ENCODE results near the gene TTC4.

The TTC4 gene

DNA sequence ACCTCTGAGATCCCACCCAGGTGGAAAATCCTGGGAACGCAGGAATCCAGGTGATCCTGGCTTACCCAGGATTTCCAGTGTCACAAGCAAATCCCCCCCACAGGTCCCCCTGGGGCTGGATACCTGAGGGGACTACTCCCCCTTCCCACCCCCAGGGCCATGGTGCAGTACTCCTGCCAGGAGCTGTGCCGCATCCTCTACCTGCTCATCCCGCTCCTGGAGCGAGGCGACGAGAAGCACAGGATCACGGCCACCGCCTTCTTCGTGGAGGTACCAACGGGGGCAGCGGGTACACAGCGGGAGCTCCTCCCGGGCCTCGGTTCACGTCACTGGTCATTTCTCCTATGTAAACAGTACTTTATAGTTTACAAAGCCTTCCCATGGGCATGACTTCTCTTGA, 20.4 kb upstream of the TTC4 start:
- no peak overlapping the region for H3K4me3 ChIP-seq (replicated peaks in 1 of 2; ENCODE audit: low read depth in 2 of 2, low read length in 2 of 2)
- no peak for DNase-seq (ENCODE audit: low read depth in 2 of 2)
- TF ChIP-seq, protein P1, sequence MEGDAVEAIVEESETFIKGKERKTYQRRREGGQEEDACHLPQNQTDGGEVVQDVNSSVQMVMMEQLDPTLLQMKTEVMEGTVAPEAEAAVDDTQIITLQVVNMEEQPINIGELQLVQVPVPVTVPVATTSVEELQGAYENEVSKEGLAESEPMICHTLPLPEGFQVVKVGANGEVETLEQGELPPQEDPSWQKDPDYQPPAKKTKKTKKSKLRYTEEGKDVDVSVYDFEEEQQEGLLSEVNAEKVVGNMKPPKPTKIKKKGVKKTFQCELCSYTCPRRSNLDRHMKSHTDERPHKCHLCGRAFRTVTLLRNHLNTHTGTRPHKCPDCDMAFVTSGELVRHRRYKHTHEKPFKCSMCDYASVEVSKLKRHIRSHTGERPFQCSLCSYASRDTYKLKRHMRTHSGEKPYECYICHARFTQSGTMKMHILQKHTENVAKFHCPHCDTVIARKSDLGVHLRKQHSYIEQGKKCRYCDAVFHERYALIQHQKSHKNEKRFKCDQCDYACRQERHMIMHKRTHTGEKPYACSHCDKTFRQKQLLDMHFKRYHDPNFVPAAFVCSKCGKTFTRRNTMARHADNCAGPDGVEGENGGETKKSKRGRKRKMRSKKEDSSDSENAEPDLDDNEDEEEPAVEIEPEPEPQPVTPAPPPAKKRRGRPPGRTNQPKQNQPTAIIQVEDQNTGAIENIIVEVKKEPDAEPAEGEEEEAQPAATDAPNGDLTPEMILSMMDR (IDR thresholded peaks at IDR 0.05; ENCODE audit: low read depth, low read length), result no peak

DNA sequence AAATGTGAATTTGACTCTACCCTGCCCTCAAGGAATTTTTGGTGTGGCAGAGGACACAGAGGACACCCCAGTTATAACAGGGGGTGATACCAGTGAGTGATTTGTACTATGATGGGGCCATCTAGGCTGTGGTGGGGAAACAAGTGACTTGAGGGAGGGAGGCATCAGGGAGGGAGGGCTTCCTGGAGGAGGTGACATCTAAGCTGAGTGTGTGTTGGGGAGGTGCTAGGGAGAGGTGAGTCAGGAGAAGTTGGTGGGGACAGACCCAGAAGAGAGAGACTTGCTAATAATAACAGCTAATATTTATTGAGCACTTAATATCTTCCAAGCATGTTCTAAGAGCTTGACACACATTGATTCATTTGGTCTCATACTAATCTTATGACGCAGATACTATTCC, 19.9 kb upstream of the TTC4 start:
- no peak for DNase-seq (ENCODE audit: low read depth in 2 of 2)
- TF ChIP-seq, protein P1 (IDR thresholded peaks at IDR 0.05; ENCODE audit: low read depth, low read length), result no peak
- H3K4me3 ChIP-seq (replicated peaks in 1 of 2; ENCODE audit: low read depth in 2 of 2, low read length in 2 of 2), result no peak overlapping the region

DNA sequence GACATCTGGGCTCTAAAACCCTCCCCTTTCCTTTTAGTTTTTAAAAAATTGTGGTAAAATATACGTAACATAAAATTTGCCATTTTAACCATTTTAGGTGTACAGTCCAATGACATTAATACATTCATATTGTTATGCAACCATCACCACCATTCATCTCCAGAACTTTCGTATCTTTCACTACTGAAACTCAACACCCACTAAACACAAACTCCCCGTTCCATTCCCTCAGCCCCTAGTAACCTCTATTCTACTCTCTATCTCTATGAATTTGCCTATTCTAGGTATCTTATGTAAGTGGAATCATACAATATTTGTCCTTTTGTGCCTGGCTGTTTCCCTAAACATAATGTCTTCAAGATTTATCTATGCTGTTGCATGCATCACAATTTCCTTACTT, 19.4 kb upstream of the TTC4 start:
- DNase-seq (ENCODE audit: low read depth in 2 of 2), result no peak
- H3K4me3 ChIP-seq (replicated peaks in 1 of 2; ENCODE audit: low read depth in 2 of 2, low read length in 2 of 2), result no peak overlapping the region
- TF ChIP-seq, protein P1 (IDR thresholded peaks at IDR 0.05; ENCODE audit: low read depth, low read length), result no peak

DNA sequence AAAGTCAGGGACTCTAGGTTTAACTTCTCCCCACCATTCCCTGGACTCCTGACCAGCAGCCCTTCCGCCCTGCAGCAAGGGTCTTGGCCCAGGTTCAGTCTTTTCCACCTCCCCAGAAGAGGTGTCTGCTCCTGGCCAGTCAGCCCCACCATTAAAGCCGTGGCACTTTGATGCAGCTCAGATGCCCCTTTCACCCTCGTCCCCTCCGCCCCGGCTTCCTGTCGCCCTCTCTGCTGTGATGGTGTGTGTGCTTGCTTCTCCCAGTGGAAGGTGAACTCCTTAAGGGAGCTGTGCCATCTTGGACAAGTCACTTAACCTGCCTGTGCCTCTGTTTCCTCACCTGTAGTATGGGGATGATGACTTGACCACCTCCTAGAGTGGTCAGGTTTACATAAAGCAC, 17.8 kb upstream of the TTC4 start:
- TF ChIP-seq, protein P1 (IDR thresholded peaks at IDR 0.05; ENCODE audit: low read depth, low read length), result no peak
- no peak for DNase-seq (ENCODE audit: low read depth in 2 of 2)
- no peak overlapping the region for H3K4me3 ChIP-seq (replicated peaks in 1 of 2; ENCODE audit: low read depth in 2 of 2, low read length in 2 of 2)

DNA sequence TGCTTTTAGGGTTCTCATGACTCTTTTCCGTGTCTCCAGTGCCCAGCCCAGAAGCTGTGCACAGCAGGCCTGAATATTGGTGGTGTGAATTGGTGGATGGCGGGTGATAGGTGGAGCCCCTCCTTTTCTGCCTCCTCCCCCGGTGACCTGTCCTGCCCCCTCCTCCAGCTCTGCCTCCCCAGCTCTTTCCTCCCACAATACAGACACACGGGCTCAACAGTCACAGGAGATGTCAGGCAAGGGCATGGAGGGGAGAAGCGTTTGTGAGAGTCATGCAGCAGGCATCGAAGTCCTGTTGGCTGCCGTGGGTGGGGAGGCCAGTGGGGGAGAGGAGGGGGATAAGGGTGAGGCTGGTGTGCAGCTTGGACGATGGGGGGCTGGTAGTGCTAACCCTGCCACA, 17.3 kb upstream of the TTC4 start:
- H3K4me3 ChIP-seq (replicated peaks in 1 of 2; ENCODE audit: low read depth in 2 of 2, low read length in 2 of 2), result no peak overlapping the region
- no peak for DNase-seq (ENCODE audit: low read depth in 2 of 2)
- TF ChIP-seq, protein P1 (IDR thresholded peaks at IDR 0.05; ENCODE audit: low read depth, low read length), result no peak

DNA sequence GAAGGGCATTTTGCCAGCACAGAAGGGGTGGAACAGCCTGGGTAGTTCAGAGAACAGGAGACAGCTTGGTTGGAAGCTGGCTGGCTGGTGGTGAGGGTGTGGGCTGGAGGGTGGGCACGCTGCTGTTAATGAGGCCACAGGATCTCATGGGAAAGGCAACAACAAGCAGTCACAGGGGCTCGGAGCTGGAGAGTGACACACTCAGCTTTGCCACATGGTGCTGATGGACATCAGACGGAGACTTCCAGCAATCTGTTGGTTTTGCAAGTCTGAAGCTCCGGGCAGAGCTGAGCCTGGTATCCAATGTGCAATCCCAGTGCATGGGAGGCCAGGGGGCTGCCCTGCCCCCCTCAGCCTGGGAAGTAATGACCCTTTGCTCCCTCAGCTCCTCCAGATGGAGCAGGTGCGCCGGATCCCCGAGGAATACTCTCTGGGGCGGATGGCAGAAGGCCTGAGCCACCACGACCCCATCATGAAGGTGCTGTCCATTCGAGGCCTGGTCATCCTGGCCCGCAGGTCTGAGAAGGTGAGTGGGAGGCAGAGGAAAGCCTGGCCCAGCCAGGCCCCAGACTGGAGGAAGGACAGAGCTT, 15.6 kb upstream of the TTC4 start:
- no peak for DNase-seq (ENCODE audit: low read depth in 2 of 2)
- TF ChIP-seq, protein P1 (IDR thresholded peaks at IDR 0.05; ENCODE audit: low read depth, low read length), result no peak
- no peak overlapping the region for H3K4me3 ChIP-seq (replicated peaks in 1 of 2; ENCODE audit: low read depth in 2 of 2, low read length in 2 of 2)

DNA sequence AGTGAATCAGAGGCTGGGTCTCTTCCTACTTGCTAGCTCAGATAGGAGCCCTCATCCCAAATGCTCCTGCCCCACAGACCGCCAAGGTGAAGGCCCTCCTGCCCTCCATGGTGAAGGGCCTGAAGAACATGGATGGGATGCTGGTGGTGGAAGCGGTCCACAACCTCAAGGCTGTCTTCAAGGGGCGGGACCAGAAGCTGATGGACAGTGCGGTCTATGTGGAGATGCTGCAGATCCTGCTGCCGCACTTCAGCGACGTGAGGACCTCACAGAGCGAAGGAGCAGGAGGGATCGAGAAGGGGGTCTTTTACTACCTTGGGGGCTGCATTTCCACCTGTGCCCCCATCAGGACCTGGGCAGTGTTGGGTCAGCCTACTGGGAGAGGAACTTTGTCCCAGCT, 14.6 kb upstream of the TTC4 start:
- H3K4me3 ChIP-seq (replicated peaks in 1 of 2; ENCODE audit: low read depth in 2 of 2, low read length in 2 of 2), result no peak overlapping the region
- no peak for DNase-seq (ENCODE audit: low read depth in 2 of 2)
- TF ChIP-seq, protein P1 (IDR thresholded peaks at IDR 0.05; ENCODE audit: low read depth, low read length), result no peak

Measured in cardiac fibroblast (primary cell).